Kidney epithelial cell (primary cell): ENCODE data around the gene PEX11A. TPM values are rescaled to one million over a fixed set of nuclear protein-coding genes. Genes with fewer than 3 reads are reported as not detected.

ENCODE experiments used
- DNase-seq: peaks from one replicate; pipeline ENCODE4 v3.0.0-alpha.2; 2010; ENCODE audit warnings: low read depth
- H3K27me3 ChIP-seq: 2 replicates; pipeline ENCODE4 v1.6.0; 2011; ENCODE audit warnings: low read length; ENCODE audit not compliant: control insufficient read depth, insufficient read depth
- H3K36me3 ChIP-seq: 2 replicates; pipeline ENCODE4 v1.5.1; 2011; ENCODE audit warnings: low read length; ENCODE audit not compliant: control insufficient read depth, insufficient read depth
- H3K4me3 ChIP-seq: 2 replicates; pipeline ENCODE4 v1.5.1; 2011; ENCODE audit warnings: low read depth, mild to moderate bottlenecking, control low read depth, low read length
- CTCF ChIP-seq: IDR thresholded peaks from 2 replicates; pipeline ENCODE4 v1.5.1; 2011; ENCODE audit warnings: mild to moderate bottlenecking, moderate library complexity, low read length, control low read depth, inconsistent platforms; ENCODE audit not compliant: insufficient read depth, poor library complexity, severe bottlenecking
- total RNA-seq: library from RNA; depleted of rRNA; stranded (reverse); fragments of >200 nt; gene quantifications from 2 replicates; pipeline ENCODE4 v1.2.3, GENCODE V29; 2015

Gene PEX11A
- total RNA-seq, 1 donor from 2014 or later = 4.8 TPM

- DNase-seq = no peak
- no peak for TF ChIP-seq CTCF
- Histone ChIP-seq H3K4me3 (no peak overlapping the region), H3K36me3 (no peaks in the 10 kb centered on the region), H3K27me3 (no peaks in the 10 kb centered on the region)
These were observed 16.0 kb downstream of the PEX11A start for GRCh38 chr15:89674526-89674925.

GRCh38 chr15:89673165-89673512, 17.4 kb downstream of the PEX11A start:
- no peak overlapping the region for H3K4me3 ChIP-seq
- TF ChIP-seq CTCF = peak; percentile 59
- DNase-seq = no peak
- no peaks in the 10 kb centered on the region for H3K36me3 ChIP-seq
- no peaks in the 10 kb centered on the region for H3K27me3 ChIP-seq

- no peak overlapping the region for H3K4me3 ChIP-seq
- DNase-seq = no peak
- TF ChIP-seq CTCF = no peak
- H3K36me3 ChIP-seq = no peaks in the 10 kb centered on the region
- H3K27me3 ChIP-seq = no peaks in the 10 kb centered on the region
These were observed 18.1 kb downstream of the PEX11A start for GRCh38 chr15:89672221-89673164.

DNA sequence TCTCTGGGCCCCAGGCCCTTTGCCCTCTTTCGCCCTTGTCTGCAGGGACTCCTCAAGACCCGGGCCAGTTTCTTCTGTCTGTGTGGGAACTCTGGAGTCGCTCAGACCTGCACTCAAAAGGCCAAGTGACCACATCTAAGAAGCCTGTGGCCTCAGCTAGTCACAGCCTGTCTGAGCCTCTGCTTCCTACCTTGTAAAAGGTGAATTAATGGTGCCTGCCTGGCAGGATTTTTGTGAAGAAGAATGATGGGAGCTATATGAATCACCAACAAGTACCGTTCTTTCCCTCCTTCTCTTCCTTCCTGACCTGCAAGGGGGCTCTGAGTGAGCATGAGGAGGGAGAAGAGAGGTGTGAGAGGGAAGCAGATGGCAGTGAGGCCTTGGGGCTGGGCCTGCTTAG, 18.9 kb downstream of the PEX11A start:
- Histone ChIP-seq H3K36me3 (no peaks in the 10 kb centered on the region), H3K4me3 (no peak overlapping the region), H3K27me3 (no peaks in the 10 kb centered on the region)
- no peak for DNase-seq
- TF ChIP-seq CTCF = no peak

DNA sequence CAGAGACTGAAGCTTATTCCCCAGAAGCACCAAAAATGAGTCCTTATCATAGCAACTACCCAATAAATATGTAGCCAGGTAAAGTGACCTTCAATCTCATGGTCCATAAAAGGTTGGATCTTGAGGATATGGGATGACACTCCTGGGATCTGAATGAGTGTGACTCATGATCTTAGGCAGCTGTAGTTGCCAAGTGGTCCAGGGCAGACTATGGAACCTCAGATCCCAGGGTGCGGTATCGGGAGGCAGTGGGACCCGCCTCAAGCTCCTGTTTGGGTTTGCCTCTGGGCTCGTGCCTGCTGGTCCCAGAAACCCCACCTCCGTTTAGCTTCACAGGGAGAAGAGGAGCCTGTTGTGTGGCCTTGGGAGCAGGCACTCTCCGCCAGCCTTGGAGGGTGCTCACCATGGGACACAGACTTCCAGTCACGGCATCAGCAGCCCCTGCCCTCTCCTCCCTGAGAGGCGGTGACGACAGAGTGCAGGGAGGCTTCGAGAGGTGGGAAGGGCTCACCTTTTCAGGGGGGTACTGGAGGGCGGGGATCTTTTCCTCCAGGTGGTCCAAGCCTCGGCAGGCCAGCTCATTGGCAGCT, 19.5 kb downstream of the PEX11A start:
- DNase-seq = no peak
- TF ChIP-seq CTCF = no peak

More for the DNA sequence above, 19.5 kb downstream of the PEX11A start:
- no peak overlapping the region for H3K4me3 ChIP-seq
- H3K27me3 ChIP-seq = no peaks in the 10 kb centered on the region
- no peaks in the 10 kb centered on the region for H3K36me3 ChIP-seq
